HG03520 (cell line): ENCODE results near the gene SMG1.
"Not testable (repeated sequence)": the region's sequence is repeated elsewhere in the genome, so short reads cannot be mapped to it uniquely, and the experiment has no call there.

Source experiments
- ATAC-seq: cut with Tn5 transposase; IDR thresholded peaks from one replicate; pipeline ENCODE4 v1.9.1; 2021; ENCODE audit warnings: mild to moderate bottlenecking, moderate library complexity; ENCODE audit not compliant: unreplicated experiment

SMG1 gene

GRCh38 chr16:18925986-18926865, at the start of gene SMG1:
Gene SMG1 (minus strand): TSS chr16:18926408. CDS start chr16:18926041, 367 bp downstream.
- ATAC-seq: peak; percentile 84

- no peak for ATAC-seq
These were observed 48.9 kb upstream of the SMG1 start for GRCh38 chr16:18975109-18975508.

- no peak for ATAC-seq
These were observed 43.6 kb upstream of the SMG1 start for GRCh38 chr16:18969855-18970240.

GRCh38 chr16:18969050-18969854, 43.0 kb upstream of the SMG1 start:
- no peak for ATAC-seq

GRCh38 chr16:18966791-18967190, 40.6 kb upstream of the SMG1 start:
- ATAC-seq: no peak

- ATAC-seq: no peak
These were observed 39.3 kb upstream of the SMG1 start for GRCh38 chr16:18965555-18965954.

DNA sequence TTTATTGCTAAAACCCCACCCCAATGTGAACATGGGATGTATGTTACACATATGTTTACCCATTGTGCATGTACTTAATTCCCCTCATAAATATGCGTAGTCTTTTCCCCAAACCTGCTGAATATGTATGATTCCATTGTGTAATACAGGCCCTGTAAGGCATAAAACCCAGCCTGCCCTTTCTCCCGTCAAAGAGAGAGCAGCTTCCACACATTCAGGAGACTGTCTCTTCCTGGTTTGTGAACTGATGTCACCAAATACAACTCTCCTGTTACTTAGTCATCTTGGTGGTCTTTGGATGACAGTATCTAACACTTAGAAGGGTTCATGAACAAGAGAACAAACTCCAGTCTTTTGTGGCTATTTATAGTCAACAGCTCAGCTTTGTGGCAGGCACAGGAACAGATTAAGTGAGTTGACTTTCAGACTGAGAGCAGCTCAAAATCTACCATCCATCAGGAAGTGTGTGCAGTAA, 32.9 kb upstream of the SMG1 start:
- no peak for ATAC-seq

DNA sequence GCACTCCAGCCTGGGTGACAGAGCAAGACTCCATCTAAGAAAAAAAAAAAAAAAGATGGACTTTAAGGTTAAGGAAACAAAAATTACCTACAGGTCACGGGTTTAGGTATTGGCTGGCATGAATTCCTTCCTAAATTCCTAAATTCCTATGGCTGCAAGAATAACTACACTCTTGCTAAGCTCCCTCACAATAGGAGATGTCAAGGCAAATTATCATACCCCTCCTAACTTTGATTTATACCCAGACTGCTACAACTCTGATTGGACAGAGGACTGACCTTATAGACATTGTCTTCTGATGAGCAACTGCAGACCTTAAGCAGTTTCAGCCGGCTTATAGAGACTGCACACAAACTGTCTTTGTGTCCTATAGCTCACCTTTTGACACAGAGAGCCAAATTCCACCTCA, 32.4 kb upstream of the SMG1 start:
- no peak for ATAC-seq

DNA sequence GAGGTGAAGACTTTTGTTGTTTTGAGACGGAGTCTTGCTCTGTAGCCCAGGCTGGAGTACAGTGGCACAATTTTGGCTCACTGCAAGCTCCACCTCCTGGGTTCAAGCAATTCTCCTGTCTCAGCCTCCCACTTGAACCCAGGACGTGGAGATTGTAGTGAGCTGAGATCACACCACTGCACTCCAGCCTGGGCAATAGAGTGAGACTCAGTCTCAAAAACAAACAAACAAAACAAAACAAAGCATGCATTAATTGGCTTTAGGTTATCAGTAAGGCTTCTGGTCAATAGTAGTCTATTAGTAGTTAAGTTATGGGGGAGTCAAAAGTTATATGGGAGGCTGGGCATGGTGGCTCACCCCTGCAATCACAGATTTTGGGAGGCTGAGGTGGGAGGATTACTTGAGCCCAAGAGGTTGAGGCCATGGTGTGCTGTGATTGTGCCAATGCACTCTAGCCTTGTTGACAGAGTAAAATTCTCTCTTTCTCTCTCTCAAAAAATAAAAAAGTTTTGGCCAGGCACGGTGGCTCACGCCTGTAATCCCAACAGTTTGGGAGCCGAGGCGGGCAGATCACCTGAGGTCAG, 30.5 kb upstream of the SMG1 start:
- ATAC-seq: not testable (repeated sequence)

DNA sequence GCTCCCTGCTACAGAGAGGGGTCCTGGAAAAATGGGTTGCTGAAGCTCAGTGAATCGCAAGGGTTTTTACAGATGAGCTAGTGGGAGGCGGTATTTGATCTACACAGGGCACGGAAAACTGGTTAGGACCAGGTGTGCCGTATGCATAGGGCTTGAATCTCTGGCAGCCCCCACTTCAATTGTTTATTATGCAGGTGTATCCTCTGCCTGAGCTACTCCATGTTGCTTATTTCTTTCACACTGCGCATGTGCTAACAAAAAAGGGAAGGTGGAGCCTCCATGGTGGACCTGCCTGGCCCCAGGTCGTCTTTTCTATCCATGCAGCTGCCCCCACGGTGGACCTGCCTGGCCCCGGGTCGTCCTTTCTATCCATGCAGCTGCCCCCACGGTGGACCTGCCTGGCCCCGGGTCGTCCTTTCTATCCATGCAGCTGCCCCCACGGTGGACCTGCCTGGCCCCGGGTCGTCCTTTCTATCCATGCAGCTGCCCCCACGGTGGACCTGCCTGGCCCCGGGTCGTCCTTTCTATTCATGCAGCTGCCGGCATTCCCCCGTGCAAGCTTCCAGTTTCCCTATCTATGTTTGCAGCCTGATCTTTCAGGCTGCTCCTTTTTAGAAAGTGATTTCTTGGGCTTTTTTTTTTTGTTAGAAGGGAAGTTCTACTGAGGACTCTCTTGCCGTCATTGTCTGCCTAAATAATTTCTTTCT, 29.8 kb upstream of the SMG1 start:
- ATAC-seq: not testable (repeated sequence)

DNA sequence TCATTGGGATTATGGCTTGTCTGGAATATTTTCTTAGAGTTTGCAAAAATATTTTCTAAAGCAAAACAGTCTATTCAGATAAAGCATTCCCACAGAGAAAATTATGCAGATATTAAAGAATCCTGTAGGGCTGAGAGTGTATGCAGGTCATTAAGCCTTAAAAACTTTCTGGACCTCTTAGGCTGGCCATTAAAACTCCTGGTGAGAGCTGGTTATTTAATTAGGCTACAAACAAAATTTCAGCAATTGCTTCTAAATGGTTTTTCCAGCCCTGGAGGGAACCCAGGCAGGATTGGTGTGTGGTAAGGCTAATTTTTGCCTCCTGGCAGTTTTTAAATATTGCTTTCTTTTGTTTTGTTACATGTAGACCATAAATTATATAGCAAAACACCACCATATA, 27.3 kb upstream of the SMG1 start:
- ATAC-seq: no peak

DNA sequence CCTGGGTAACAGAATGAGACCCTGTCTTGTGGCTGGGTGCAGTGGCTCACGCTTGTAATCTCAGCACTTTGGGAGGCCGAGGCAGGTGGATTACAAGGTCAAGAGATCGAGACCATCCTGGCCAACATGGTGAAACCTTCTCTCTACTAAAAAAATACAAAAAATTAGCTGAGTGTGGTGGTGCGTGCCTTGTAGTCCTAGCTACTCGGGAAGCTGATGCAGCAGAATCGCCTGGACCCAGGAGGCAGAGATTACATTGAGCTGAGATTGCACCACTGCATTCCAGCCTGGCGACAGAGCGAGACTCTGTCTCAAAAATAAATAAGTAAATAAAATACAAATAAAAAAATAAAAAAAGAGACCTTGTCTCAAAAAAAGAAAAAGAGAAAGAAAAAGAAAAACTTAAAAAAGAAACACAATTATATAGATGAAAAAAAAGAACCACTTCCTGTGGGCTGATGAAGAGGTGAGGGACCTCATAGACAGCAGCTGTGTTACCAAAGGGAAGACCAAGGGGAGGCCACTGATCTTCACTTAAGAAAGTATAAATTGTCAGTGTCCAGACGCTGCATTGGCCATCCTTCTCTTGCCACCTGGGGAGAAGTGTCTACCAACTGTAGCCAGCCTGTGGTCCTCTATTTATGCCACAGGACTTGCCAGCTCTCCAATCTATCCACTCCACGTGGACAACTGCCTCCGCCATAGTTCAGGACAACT, 24.4 kb upstream of the SMG1 start:
- ATAC-seq: no peak

GRCh38 chr16:18948372-18949020, 22.3 kb upstream of the SMG1 start:
- ATAC-seq: no peak

- ATAC-seq: no peak
These were observed 19.0 kb upstream of the SMG1 start for GRCh38 chr16:18945233-18945632.

GRCh38 chr16:18943414-18943813, 17.2 kb upstream of the SMG1 start:
- ATAC-seq: no peak

GRCh38 chr16:18942061-18942460, 15.9 kb upstream of the SMG1 start:
- no peak for ATAC-seq

DNA sequence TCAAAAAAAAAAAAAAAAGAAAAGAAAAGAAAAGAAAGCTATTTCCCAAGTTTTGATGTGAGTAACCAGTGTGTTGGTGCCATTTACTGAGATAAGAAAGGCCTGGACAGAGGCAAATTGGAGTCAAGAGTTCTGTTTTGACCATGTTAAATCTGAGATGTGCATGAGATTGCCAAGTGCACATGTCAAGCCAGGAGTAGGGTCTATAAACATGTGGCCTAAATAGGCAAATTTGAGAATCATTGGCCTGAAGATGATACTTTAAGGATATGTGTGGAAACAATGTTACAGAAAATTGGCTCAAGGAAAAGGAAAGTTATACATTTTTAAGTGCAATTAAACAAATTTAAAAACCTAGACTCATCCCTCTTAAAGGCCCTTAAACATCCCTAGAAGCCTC, 15.3 kb upstream of the SMG1 start:
- ATAC-seq: no peak

DNA sequence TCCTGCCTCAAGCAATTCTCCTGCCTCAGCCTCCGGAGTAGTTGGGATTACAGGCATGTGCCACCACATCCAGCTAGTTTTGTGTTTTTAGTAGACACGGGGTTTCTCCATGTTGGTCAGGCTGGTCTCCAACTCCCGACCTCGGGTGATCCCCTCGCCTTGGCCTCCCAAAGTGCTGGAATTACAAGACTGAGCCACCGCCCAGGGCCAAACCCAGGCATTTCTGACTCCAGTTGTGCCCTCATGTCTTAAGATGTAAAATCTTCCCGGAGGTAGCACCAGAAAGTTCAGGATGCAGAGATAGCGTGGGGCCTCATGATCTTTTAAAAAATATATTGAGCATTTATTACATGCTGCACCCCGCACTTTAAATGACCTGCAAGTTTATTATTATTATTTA, 12.8 kb upstream of the SMG1 start:
- no peak for ATAC-seq

GRCh38 chr16:18937390-18937789, 11.2 kb upstream of the SMG1 start:
- no peak for ATAC-seq
